ENCODE data around the gene AGAP1. TPM values are rescaled to one million over a fixed set of nuclear protein-coding genes. Genes with fewer than 3 reads are reported as not detected.

The AGAP1 gene
- total RNA-seq, 1 donor from 2014 or later = 39.4 TPM

GRCh38 chr2:235599596-235600338 lies 105.9 kb downstream of the AGAP1 start:
- TF ChIP-seq CTCF (IDR thresholded peaks at IDR 0.05; ENCODE audit: insufficient read depth, low read depth, low read length) (no peak), EZH2 (IDR thresholded peaks at IDR 0.05; ENCODE audit: insufficient read depth, low read length) (no peak)
- H3K27ac Mint-ChIP-seq (ENCODE audit: unreplicated experiment) = no peak overlapping the region
- no peaks in the 10 kb centered on the region for H3K27me3 ChIP-seq (ENCODE audit: insufficient read depth, low read length)
- no peaks in the 10 kb centered on the region for H3K9me3 ChIP-seq (ENCODE audit: insufficient read depth, low read depth, low read length)
- H3K4me3 ChIP-seq (ENCODE audit: insufficient read depth, low read depth, low read length) = no peak overlapping the region
- DNase-seq (ENCODE audit: low read depth) = no peak
- H2AFZ ChIP-seq (ENCODE audit: low read depth, low read length) = no peak overlapping the region
- no peaks in the 10 kb centered on the region for H3K79me2 ChIP-seq (ENCODE audit: insufficient read depth, low read length)
- no peak for FAIRE-seq
- peaks cover 2% of the 10 kb centered on the region for H3K27me3 Mint-ChIP-seq (ENCODE audit: low read depth, unreplicated experiment)
- no peak overlapping the region for H3K4me3 Mint-ChIP-seq (ENCODE audit: unreplicated experiment)
- H3K4me1 ChIP-seq (ENCODE audit: insufficient read depth, low read length) = no peaks in the 10 kb centered on the region
- peaks cover 77% of the 10 kb centered on the region for H4K20me1 ChIP-seq (ENCODE audit: insufficient read depth, low read length)
- H3K4me1 Mint-ChIP-seq (ENCODE audit: low read depth, unreplicated experiment) = peaks cover 3% of the 10 kb centered on the region
- no peaks in the 10 kb centered on the region for H3K36me3 ChIP-seq (ENCODE audit: insufficient read depth, low read length)
- no peak overlapping the region for H3K9ac ChIP-seq (ENCODE audit: low read length)
- H3K27ac ChIP-seq (ENCODE audit: low read depth, low read length) = no peak overlapping the region
- H3K36me3 Mint-ChIP-seq (ENCODE audit: low read depth, unreplicated experiment) = peaks cover 9% of the 10 kb centered on the region
- peaks cover 4% of the 10 kb centered on the region for H3K9me3 Mint-ChIP-seq (ENCODE audit: unreplicated experiment)
- H3K4me2 ChIP-seq (ENCODE audit: low read length) = no peak overlapping the region

- Mint-ChIP-seq H3K36me3 (ENCODE audit: low read depth, unreplicated experiment) (peaks cover 9% of the 10 kb centered on the region), H3K9me3 (ENCODE audit: unreplicated experiment) (peaks cover 4% of the 10 kb centered on the region), H3K4me3 (ENCODE audit: unreplicated experiment) (no peak overlapping the region), H3K27ac (ENCODE audit: unreplicated experiment) (no peak overlapping the region), H3K4me1 (ENCODE audit: low read depth, unreplicated experiment) (peaks cover under 1% of the 10 kb centered on the region), H3K27me3 (ENCODE audit: low read depth, unreplicated experiment) (peaks cover 2% of the 10 kb centered on the region)
- Histone ChIP-seq H3K4me3 (ENCODE audit: insufficient read depth, low read depth, low read length) (no peak overlapping the region), H3K4me2 (ENCODE audit: low read length) (no peak overlapping the region), H4K20me1 (ENCODE audit: insufficient read depth, low read length) (peaks cover 74% of the 10 kb centered on the region), H2AFZ (ENCODE audit: low read depth, low read length) (no peak overlapping the region), H3K4me1 (ENCODE audit: insufficient read depth, low read length) (peaks cover 3% of the 10 kb centered on the region), H3K79me2 (ENCODE audit: insufficient read depth, low read length) (no peaks in the 10 kb centered on the region), H3K9me3 (ENCODE audit: insufficient read depth, low read depth, low read length) (no peaks in the 10 kb centered on the region), H3K27ac (ENCODE audit: low read depth, low read length) (no peak overlapping the region), H3K9ac (ENCODE audit: low read length) (no peak overlapping the region), H3K36me3 (ENCODE audit: insufficient read depth, low read length) (no peaks in the 10 kb centered on the region), H3K27me3 (ENCODE audit: insufficient read depth, low read length) (peaks cover 2% of the 10 kb centered on the region)
- no peak for TF ChIP-seq EZH2 (IDR thresholded peaks at IDR 0.05; ENCODE audit: insufficient read depth, low read length)
- no peak for TF ChIP-seq CTCF (IDR thresholded peaks at IDR 0.05; ENCODE audit: insufficient read depth, low read depth, low read length)
- FAIRE-seq (no peak), DNase-seq (ENCODE audit: low read depth) (no peak)
Observed at GRCh38 chr2:235600406-235600805, 106.6 kb downstream of the AGAP1 start.

- Histone ChIP-seq H3K27ac (ENCODE audit: low read depth, low read length) (no peak overlapping the region), H3K9me3 (ENCODE audit: insufficient read depth, low read depth, low read length) (no peaks in the 10 kb centered on the region), H3K27me3 (ENCODE audit: insufficient read depth, low read length) (peaks cover 3% of the 10 kb centered on the region), H3K79me2 (ENCODE audit: insufficient read depth, low read length) (no peaks in the 10 kb centered on the region), H3K4me1 (ENCODE audit: insufficient read depth, low read length) (peaks cover 9% of the 10 kb centered on the region), H3K9ac (ENCODE audit: low read length) (no peak overlapping the region), H3K4me2 (ENCODE audit: low read length) (no peak overlapping the region), H3K36me3 (ENCODE audit: insufficient read depth, low read length) (no peaks in the 10 kb centered on the region), H4K20me1 (ENCODE audit: insufficient read depth, low read length) (peaks cover 75% of the 10 kb centered on the region), H2AFZ (ENCODE audit: low read depth, low read length) (no peak overlapping the region), H3K4me3 (ENCODE audit: insufficient read depth, low read depth, low read length) (no peak overlapping the region)
- no peak overlapping the region for H3K27ac Mint-ChIP-seq (ENCODE audit: unreplicated experiment)
- no peak for DNase-seq (ENCODE audit: low read depth)
- peaks cover 2% of the 10 kb centered on the region for H3K27me3 Mint-ChIP-seq (ENCODE audit: low read depth, unreplicated experiment)
- peaks cover 9% of the 10 kb centered on the region for H3K36me3 Mint-ChIP-seq (ENCODE audit: low read depth, unreplicated experiment)
- H3K4me1 Mint-ChIP-seq (ENCODE audit: low read depth, unreplicated experiment) = peaks cover 6% of the 10 kb centered on the region
- no peak overlapping the region for H3K4me3 Mint-ChIP-seq (ENCODE audit: unreplicated experiment)
- no peak for TF ChIP-seq EZH2 (IDR thresholded peaks at IDR 0.05; ENCODE audit: insufficient read depth, low read length)
- no peak for TF ChIP-seq CTCF (IDR thresholded peaks at IDR 0.05; ENCODE audit: insufficient read depth, low read depth, low read length)
- no peak for FAIRE-seq
- peaks cover 4% of the 10 kb centered on the region for H3K9me3 Mint-ChIP-seq (ENCODE audit: unreplicated experiment)
Observed at GRCh38 chr2:235600926-235601325, 107.1 kb downstream of the AGAP1 start.
